GM19240 (cell line): ENCODE results near the gene TCHP.

Experiments used
- DNase-seq: peaks from one replicate; pipeline ENCODE4 v3.0.0; 2011; ENCODE audit warnings: low spot score; ENCODE audit not compliant: insufficient read length

The TCHP gene

DNA sequence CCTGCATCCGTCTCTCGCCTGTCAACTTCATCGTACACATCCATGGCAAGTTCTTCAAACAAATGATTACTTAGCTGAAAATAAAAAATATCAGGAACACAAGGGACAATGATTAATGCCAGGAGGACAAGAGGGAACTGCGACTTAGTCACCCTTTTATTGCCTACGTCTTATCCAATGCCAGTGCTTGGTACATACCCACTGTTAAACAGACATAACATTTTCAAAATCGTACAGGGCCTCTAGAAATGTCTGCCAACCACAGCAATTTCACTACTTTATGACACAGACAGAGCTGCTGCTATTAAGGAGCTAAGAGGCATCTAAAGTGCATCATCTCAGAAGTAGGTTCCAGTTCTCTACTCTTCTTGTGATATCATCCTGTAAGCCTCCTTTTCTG is 61.5 kb downstream of the TCHP start:
- no peak for DNase-seq

DNA sequence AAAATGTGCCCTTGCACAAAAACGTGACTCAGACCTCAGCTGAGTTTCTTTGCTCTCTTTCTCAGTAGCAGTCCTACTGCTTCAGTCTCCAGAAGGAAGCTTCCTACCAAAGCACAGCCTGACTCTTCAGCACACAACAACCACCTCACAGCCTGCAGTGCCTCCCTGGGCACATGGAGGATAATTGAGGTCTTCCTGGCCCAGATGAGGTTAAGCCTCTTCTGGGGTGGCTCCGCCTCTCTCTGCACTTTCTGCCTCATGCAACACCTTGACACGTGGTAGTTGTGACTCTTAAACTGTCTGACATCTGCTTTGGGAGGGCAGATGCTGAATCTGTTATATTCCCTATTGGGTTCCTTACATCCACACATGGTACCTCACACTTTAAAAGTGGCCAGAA is 62.3 kb downstream of the TCHP start:
- no peak for DNase-seq

DNA sequence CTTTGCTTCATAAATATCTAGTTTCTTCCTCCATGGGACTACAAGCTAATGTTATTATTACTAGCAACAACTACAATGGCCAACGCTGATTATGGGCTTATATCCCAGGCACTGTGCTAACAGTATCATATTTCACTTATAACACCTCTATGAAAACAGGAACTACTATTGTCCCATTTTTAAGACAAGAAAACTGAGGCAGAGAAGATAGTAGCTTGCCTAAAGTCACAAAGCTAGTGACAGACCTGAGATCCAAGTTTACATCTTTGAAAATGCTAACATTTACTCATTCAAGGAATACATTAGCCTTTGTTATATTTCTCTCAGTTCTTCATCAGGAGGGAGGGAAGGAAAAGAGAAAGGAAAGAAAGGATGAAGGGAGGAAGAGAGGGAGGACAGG is 63.3 kb downstream of the TCHP start:
- no peak for DNase-seq

DNA sequence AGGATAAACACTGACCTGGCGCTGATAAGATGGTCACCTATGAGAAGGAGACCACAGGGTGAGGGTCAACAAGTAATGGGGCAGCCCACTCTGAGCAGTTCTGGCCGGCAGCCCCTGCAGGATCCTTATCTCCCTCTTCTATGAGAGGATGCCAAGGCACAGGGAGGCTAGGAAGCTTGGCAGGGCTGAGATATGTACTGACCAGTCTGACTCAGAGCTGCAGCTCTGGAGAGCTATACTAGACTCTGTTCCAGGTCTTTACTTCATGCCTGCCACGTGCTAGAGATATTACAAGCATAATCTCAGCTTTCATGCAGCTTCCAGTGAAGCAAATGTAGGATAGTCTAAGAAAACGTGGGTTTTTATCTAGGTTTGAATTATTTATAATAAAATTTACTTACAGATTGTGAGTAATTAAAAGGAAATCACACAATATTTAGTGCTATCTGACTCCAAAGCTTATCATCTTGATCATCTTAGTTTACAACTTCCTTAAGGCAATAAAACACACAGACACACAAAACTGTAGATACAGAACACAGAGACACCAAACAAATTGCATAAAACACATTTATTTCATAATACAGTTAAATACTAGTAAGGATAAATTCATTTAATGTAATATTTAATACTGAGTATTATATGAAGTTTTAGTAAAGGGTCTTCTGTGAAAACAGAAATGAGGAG is 63.8 kb downstream of the TCHP start:
- DNase-seq: no peak

DNA sequence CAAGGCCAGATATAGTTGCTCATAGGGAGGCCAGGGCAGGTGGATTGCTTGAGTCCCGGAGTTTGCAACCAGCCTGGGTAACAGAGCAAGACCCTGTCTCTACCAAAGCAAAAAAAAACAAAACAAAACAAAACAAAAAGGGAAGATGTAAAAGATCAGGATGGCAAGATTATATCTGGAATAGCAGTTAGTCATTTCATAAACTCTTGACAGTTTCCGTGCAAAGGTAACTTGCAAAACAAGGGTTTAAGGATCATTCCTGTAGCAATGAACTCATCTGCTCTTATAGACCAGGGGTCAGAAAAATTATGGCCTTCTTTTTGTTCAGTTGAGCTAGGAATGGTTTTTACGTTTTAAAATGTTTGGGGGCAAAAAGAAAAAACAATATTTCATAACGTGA is 66.5 kb downstream of the TCHP start:
- no peak for DNase-seq

DNA sequence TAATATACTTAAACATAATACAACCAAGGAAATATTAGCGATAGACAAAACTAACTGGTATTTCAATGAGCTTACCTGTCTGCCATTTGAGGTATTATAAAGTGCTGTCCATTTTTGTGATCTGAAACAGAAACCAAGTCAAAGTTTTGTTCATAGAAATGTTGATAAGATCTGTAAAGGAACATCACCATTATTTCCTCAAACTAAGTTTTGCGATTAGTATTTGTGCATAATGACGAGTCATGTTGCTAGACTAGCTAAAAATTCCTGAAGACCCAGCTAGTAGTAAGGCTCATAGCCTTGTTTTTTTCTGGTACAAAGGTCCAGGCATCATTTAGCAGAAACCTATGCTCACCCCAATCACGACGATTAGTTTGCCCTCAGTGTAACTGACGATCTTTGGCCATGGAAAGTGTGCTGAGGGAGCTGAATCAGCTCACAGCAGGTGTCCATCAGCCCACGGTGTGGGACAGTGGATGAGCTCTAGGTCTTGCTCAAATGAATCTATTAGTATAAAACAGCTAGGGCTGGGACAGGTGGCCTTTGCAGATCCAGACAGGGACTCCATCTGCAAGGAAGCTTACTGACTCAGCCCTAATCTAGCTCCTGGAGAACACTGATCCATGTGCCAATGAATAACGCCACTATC is 67.4 kb downstream of the TCHP start:
- no peak for DNase-seq
